ENCODE data around the gene COL9A2.

Gene COL9A2

GRCh38 chr1:40281853-40282252 is 35.2 kb downstream of the COL9A2 start:
- ATAC-seq, result no peak
- TF ChIP-seq PATZ1 (CRISPR knock-in tag; IDR thresholded peaks at IDR 0.05; ENCODE audit: borderline replicate concordance) (no peak), TSHZ2 (CRISPR knock-in tag; IDR thresholded peaks at IDR 0.05) (no peak), BACH2 (CRISPR knock-in tag; IDR thresholded peaks at IDR 0.05; ENCODE audit: borderline replicate concordance) (no peak), ESRRG (CRISPR knock-in tag; IDR thresholded peaks at IDR 0.05) (no peak), POU6F1 (CRISPR knock-in tag; IDR thresholded peaks at IDR 0.05; ENCODE audit: borderline replicate concordance, low read depth) (no peak), ZC3H10 (CRISPR knock-in tag; IDR thresholded peaks at IDR 0.05) (no peak), ZNF70 (CRISPR knock-in tag; IDR thresholded peaks at IDR 0.05) (no peak), ARNTL (CRISPR knock-in tag; IDR thresholded peaks at IDR 0.05; ENCODE audit: borderline replicate concordance, low read depth) (no peak), GLIS3 (CRISPR knock-in tag; IDR thresholded peaks at IDR 0.05) (no peak)

GRCh38 chr1:40276122-40276521 is 41.0 kb downstream of the COL9A2 start:
- ATAC-seq, result no peak
- TF ChIP-seq CSDC2 (CRISPR knock-in tag; IDR thresholded peaks at IDR 0.05) (no peak), ESRRG (CRISPR knock-in tag; IDR thresholded peaks at IDR 0.05) (no peak), CSRNP3 (CRISPR knock-in tag; IDR thresholded peaks at IDR 0.05) (no peak), ARNTL (CRISPR knock-in tag; IDR thresholded peaks at IDR 0.05; ENCODE audit: borderline replicate concordance, low read depth) (no peak), POU6F1 (CRISPR knock-in tag; IDR thresholded peaks at IDR 0.05; ENCODE audit: borderline replicate concordance, low read depth) (no peak), CREB5 (CRISPR knock-in tag; IDR thresholded peaks at IDR 0.05; ENCODE audit: low read depth) (no peak), ZC3H10 (CRISPR knock-in tag; IDR thresholded peaks at IDR 0.05) (no peak), SNAI2 (CRISPR knock-in tag; IDR thresholded peaks at IDR 0.05) (no peak), RARB (CRISPR knock-in tag; IDR thresholded peaks at IDR 0.05) (no peak), ZFP30 (CRISPR knock-in tag; IDR thresholded peaks at IDR 0.05) (no peak), ZNF70 (CRISPR knock-in tag; IDR thresholded peaks at IDR 0.05) (no peak)

- ATAC-seq, result no peak
- TF ChIP-seq PATZ1 (CRISPR knock-in tag; IDR thresholded peaks at IDR 0.05; ENCODE audit: borderline replicate concordance), result no peak
- no peak for TF ChIP-seq ZC3H10 (CRISPR knock-in tag; IDR thresholded peaks at IDR 0.05)
- TF ChIP-seq ARNTL (CRISPR knock-in tag; IDR thresholded peaks at IDR 0.05; ENCODE audit: borderline replicate concordance, low read depth), result no peak
- no peak for TF ChIP-seq RARB (CRISPR knock-in tag; IDR thresholded peaks at IDR 0.05)
- TF ChIP-seq ZFP30 (CRISPR knock-in tag; IDR thresholded peaks at IDR 0.05), result no peak
- no peak for TF ChIP-seq TOX (CRISPR knock-in tag; IDR thresholded peaks at IDR 0.05; ENCODE audit: borderline replicate concordance)
- TF ChIP-seq PPARA (CRISPR knock-in tag; IDR thresholded peaks at IDR 0.05; ENCODE audit: borderline replicate concordance), result no peak
- no peak for TF ChIP-seq CSRNP3 (CRISPR knock-in tag; IDR thresholded peaks at IDR 0.05)
- no peak for TF ChIP-seq ESRRG (CRISPR knock-in tag; IDR thresholded peaks at IDR 0.05)
- no peak for TF ChIP-seq SNAI2 (CRISPR knock-in tag; IDR thresholded peaks at IDR 0.05)
- no peak for TF ChIP-seq TSHZ2 (CRISPR knock-in tag; IDR thresholded peaks at IDR 0.05)
- no peak for TF ChIP-seq OSR1 (CRISPR knock-in tag; IDR thresholded peaks at IDR 0.05)
- no peak for TF ChIP-seq ZNF70 (CRISPR knock-in tag; IDR thresholded peaks at IDR 0.05)
Observed at GRCh38 chr1:40274331-40274730, 42.8 kb downstream of the COL9A2 start.

All from SK-N-SH treated with all-trans-retinoic acid at 6 μM for 48 hours (cell line).